Immature natural killer cell (primary cell): ENCODE results near the gene PLEK2. TPM values are rescaled to one million over a fixed set of nuclear protein-coding genes. Genes with fewer than 3 reads are reported as not detected.

Experiments used
- DNase-seq, 3 donors: peaks; one replicate each; pipeline ENCODE4 v3.0.0; 2022; ENCODE audit warnings: mixed read lengths in 1 of 3
- H3K27ac Mint-ChIP-seq, 6 donors: one replicate each; pipeline ENCODE4 v1.8.0; 2020; ENCODE audit warnings: mixed read lengths in 6 of 6, mild to moderate bottlenecking in 5 of 6, inconsistent platforms in 4 of 6, moderate library complexity in 3 of 6
- H3K27me3 Mint-ChIP-seq, 3 donors: one replicate each; pipeline ENCODE4 v1.8.0; 2020 to 2021; ENCODE audit warnings: low read depth in 3 of 3, mild to moderate bottlenecking in 3 of 3, mixed read lengths in 3 of 3, moderate library complexity in 3 of 3, inconsistent platforms in 1 of 3
- H3K36me3 Mint-ChIP-seq, 3 donors: one replicate each; pipeline ENCODE4 v1.8.0; 2020; ENCODE audit warnings: mixed read lengths in 3 of 3, inconsistent platforms in 2 of 3, mild to moderate bottlenecking in 2 of 3
- H3K4me1 Mint-ChIP-seq, 2 donors: one replicate each; pipeline ENCODE4 v1.8.0; 2020; ENCODE audit warnings: inconsistent platforms in 2 of 2, mild to moderate bottlenecking in 2 of 2, mixed read lengths in 2 of 2, moderate library complexity in 1 of 2
- H3K4me3 Mint-ChIP-seq, 5 donors: one replicate each; pipeline ENCODE4 v1.8.0; 2020; ENCODE audit warnings: mild to moderate bottlenecking in 5 of 5, mixed read lengths in 5 of 5, inconsistent platforms in 3 of 5, moderate library complexity in 3 of 5
- H3K9me3 Mint-ChIP-seq, 6 donors: one replicate each; pipeline ENCODE4 v1.8.0; 2020; ENCODE audit warnings: mild to moderate bottlenecking in 6 of 6, mixed read lengths in 6 of 6, inconsistent platforms in 4 of 6, moderate library complexity in 3 of 6
- polyA plus RNA-seq, 3 donors: library from polyadenylated mRNA; unstranded; fragments of 300-500 nt; fragmentation: Illumina TruSeq; gene quantifications; one replicate each; pipeline ENCODE4 v1.2.3, GENCODE V29; 2021

Gene PLEK2
- polyA plus RNA-seq, 3 donors from 2014 or later: not detected

GRCh38 chr14:67441672-67442071, 29.7 kb upstream of the PLEK2 start:
- H3K27ac Mint-ChIP-seq: no peak overlapping the region
- DNase-seq: no peak
- peaks cover 0 to under 1% of the 10 kb centered on the region in 2 donors for H3K4me1 Mint-ChIP-seq
- peaks cover 0 to 14% (median 1%) of the 10 kb centered on the region in 3 donors for H3K27me3 Mint-ChIP-seq
- H3K36me3 Mint-ChIP-seq: no peaks in the 10 kb centered on the region
- H3K4me3 Mint-ChIP-seq: no peak overlapping the region
- peaks cover 0 to 1% (median 0%) of the 10 kb centered on the region in 6 donors for H3K9me3 Mint-ChIP-seq

- H3K27ac Mint-ChIP-seq: no peak overlapping the region
- H3K9me3 Mint-ChIP-seq: peaks cover 0 to 1% (median 0%) of the 10 kb centered on the region in 6 donors
- no peaks in the 10 kb centered on the region for H3K4me1 Mint-ChIP-seq
- DNase-seq: no peak
- H3K36me3 Mint-ChIP-seq: no peaks in the 10 kb centered on the region
- H3K27me3 Mint-ChIP-seq: peaks cover 0 to 14% (median 0%) of the 10 kb centered on the region in 3 donors
- no peak overlapping the region for H3K4me3 Mint-ChIP-seq
Measured at GRCh38 chr14:67441256-67441655, 29.3 kb upstream of the PLEK2 start.

- H3K27ac Mint-ChIP-seq: no peak overlapping the region
- no peak overlapping the region for H3K4me3 Mint-ChIP-seq
- no peaks in the 10 kb centered on the region for H3K4me1 Mint-ChIP-seq
- H3K27me3 Mint-ChIP-seq: peaks cover 0 to 14% (median 0%) of the 10 kb centered on the region in 3 donors
- no peaks in the 10 kb centered on the region for H3K36me3 Mint-ChIP-seq
- no peak for DNase-seq
- peaks cover 0 to 1% (median 0%) of the 10 kb centered on the region in 6 donors for H3K9me3 Mint-ChIP-seq
Measured at GRCh38 chr14:67440513-67440912, 28.5 kb upstream of the PLEK2 start.

DNA sequence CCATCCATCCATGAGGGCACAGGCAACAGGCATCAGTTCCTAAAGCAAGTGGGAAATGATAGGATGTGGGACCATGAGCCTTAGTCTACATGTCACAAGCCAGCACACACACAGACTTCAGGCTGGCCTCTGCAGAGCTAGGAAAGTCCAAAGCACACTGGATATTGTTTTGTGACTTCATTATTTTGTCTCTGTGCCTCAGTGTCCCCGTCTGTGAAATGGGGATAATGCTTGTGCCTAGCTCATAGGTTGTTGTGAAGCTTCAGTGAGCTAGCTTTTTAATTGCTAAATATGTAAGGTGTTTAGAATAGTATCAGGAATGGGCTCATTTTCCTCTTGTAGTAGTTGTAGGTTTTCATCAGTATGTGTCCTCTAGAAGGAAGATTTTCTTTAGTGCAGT, 27.0 kb upstream of the PLEK2 start:
- peaks cover 0 to 8% (median 0%) of the 10 kb centered on the region in 3 donors for H3K27me3 Mint-ChIP-seq
- H3K4me3 Mint-ChIP-seq: no peak overlapping the region
- peaks cover 0 to 1% (median 0%) of the 10 kb centered on the region in 6 donors for H3K9me3 Mint-ChIP-seq
- no peak overlapping the region for H3K27ac Mint-ChIP-seq
- no peak for DNase-seq
- H3K4me1 Mint-ChIP-seq: no peaks in the 10 kb centered on the region
- H3K36me3 Mint-ChIP-seq: no peaks in the 10 kb centered on the region

DNA sequence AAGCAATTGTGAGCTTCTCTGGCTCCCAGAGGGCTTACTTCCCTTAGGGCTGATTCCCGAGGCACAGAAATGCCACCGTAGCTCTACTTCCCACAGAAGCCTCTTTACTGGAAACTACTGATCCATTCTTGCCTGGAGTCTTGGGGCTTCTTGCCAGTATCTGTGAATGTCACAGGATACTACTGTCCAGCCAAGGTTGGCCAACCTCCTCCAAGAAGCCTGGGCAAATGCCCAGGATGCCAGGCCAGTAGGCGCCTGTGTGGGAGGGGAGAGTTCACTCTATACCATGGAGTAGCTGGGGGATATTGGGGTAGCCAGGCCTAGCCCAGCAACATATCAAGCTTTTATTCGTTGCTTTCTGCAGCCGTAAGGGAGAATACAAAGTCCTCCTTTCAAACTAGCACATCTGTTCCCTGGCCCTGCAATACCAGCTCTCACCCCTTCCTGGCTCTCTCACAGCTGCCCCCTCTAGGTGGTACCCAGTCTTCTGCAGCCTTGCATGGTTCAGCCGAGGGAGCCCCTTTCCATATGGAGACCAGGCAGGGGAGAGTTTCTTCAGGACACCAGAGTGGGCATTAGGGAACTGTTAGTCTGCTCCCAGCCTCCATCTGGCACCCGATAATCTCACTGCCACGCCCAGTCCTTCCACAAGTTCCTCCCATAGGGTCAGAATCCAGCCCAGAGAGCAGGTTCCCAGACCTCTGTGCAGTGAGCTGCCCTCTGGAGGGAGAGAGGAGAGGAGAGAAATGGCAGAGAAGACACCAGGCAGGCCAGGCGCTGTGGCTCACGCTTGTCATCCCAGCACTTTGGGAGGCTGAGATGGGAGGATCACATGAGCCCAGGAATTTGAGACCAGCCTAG, 24.3 kb upstream of the PLEK2 start:
- H3K27me3 Mint-ChIP-seq: peaks cover 0 to 8% (median 0%) of the 10 kb centered on the region in 3 donors
- no peaks in the 10 kb centered on the region for H3K36me3 Mint-ChIP-seq
- peaks cover 0 to 1% (median 0%) of the 10 kb centered on the region in 6 donors for H3K9me3 Mint-ChIP-seq
- no peak overlapping the region for H3K4me3 Mint-ChIP-seq
- no peak overlapping the region for H3K27ac Mint-ChIP-seq
- DNase-seq: no peak
- H3K4me1 Mint-ChIP-seq: no peaks in the 10 kb centered on the region

GRCh38 chr14:67435603-67436002, 23.6 kb upstream of the PLEK2 start:
- no peaks in the 10 kb centered on the region for H3K4me1 Mint-ChIP-seq
- H3K27me3 Mint-ChIP-seq: peaks cover 0 to 8% (median 0%) of the 10 kb centered on the region in 3 donors
- peaks cover 0 to 1% (median 0%) of the 10 kb centered on the region in 6 donors for H3K9me3 Mint-ChIP-seq
- no peak overlapping the region for H3K4me3 Mint-ChIP-seq
- H3K36me3 Mint-ChIP-seq: no peaks in the 10 kb centered on the region
- no peak overlapping the region for H3K27ac Mint-ChIP-seq
- no peak for DNase-seq

DNA sequence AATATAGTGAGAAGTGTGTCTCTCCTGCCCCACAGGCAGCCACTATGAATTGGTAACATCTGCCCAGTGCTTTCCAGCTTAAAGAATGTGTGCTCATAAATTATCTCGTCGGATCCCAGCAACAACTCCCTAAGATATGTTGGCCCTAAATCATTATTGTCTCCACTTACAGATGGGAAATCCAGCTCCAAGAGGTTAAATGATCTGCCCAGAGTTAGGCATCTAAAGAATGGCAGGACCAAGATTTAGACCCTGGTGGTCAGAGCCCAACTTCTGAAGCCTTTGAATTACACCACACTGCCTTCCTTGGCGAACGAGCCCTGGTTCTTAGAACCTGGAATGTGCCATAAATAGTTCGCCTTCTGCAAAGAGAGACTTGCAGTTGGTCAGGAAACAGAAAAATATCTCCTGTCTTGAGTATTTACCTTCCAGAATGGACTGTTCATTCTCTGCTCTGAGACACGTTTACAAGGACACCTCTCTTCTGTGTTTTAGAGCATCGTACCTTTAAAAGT, 20.1 kb upstream of the PLEK2 start:
- no peak overlapping the region for H3K27ac Mint-ChIP-seq
- H3K27me3 Mint-ChIP-seq: peaks cover 0 to 3% (median 2%) of the 10 kb centered on the region in 3 donors
- H3K4me3 Mint-ChIP-seq: no peak overlapping the region
- no peaks in the 10 kb centered on the region for H3K36me3 Mint-ChIP-seq
- H3K4me1 Mint-ChIP-seq: no peaks in the 10 kb centered on the region
- no peak for DNase-seq
- no peaks in the 10 kb centered on the region for H3K9me3 Mint-ChIP-seq

- Mint-ChIP-seq H3K27me3 (peaks cover 0 to 9% (median 4%) of the 10 kb centered on the region in 3 donors), H3K9me3 (no peaks in the 10 kb centered on the region), H3K36me3 (no peaks in the 10 kb centered on the region), H3K27ac (no peak overlapping the region), H3K4me3 (no peak overlapping the region), H3K4me1 (no peaks in the 10 kb centered on the region)
- DNase-seq: no peak
Measured at GRCh38 chr14:67429510-67430205, 17.7 kb upstream of the PLEK2 start.

DNA sequence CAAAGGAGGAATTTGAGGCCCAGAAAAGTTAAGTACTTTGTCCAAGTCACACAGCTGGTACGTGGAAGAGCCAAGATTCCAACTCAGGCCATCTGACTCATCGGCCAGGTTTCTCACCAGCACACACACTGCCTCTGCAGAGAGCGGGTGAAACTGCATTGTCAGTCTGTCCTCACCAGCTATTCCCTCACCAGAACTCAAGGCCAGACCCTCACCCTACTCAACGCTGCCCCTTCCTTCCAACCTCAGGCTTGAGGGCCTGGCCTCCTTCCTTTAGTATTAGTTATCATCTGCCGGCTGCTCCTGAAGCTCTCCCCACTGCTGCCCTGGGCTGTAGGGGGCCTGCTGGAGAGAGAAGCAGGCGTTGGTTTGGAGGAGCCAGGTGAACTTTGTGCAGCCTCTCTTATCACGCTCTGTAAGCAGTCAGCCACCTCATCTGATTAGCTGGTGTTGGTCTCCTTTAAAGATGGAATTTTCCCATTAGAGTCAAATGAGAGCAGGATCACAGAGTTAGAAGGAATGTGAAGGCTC, 16.6 kb upstream of the PLEK2 start:
- no peak for DNase-seq
- Mint-ChIP-seq H3K4me1 (no peaks in the 10 kb centered on the region), H3K4me3 (no peak overlapping the region), H3K27me3 (peaks cover 4 to 12% (median 4%) of the 10 kb centered on the region in 3 donors), H3K27ac (no peak overlapping the region), H3K9me3 (no peaks in the 10 kb centered on the region), H3K36me3 (no peaks in the 10 kb centered on the region)

- H3K36me3 Mint-ChIP-seq: no peaks in the 10 kb centered on the region
- H3K27ac Mint-ChIP-seq: no peak overlapping the region
- no peak overlapping the region for H3K4me3 Mint-ChIP-seq
- H3K9me3 Mint-ChIP-seq: no peaks in the 10 kb centered on the region
- peak; percentile 64 to 77 (median 73) for DNase-seq
- H3K4me1 Mint-ChIP-seq: no peaks in the 10 kb centered on the region
- H3K27me3 Mint-ChIP-seq: peaks cover 4 to 12% (median 4%) of the 10 kb centered on the region in 3 donors
Measured at GRCh38 chr14:67426983-67427606, 15.1 kb upstream of the PLEK2 start.

- no peak for DNase-seq
- no peaks in the 10 kb centered on the region for H3K4me1 Mint-ChIP-seq
- H3K27ac Mint-ChIP-seq: no peak overlapping the region
- H3K27me3 Mint-ChIP-seq: peaks cover 4 to 12% (median 4%) of the 10 kb centered on the region in 3 donors
- no peak overlapping the region for H3K4me3 Mint-ChIP-seq
- H3K36me3 Mint-ChIP-seq: no peaks in the 10 kb centered on the region
- H3K9me3 Mint-ChIP-seq: no peaks in the 10 kb centered on the region
Measured at GRCh38 chr14:67426161-67426560, 14.2 kb upstream of the PLEK2 start.

DNA sequence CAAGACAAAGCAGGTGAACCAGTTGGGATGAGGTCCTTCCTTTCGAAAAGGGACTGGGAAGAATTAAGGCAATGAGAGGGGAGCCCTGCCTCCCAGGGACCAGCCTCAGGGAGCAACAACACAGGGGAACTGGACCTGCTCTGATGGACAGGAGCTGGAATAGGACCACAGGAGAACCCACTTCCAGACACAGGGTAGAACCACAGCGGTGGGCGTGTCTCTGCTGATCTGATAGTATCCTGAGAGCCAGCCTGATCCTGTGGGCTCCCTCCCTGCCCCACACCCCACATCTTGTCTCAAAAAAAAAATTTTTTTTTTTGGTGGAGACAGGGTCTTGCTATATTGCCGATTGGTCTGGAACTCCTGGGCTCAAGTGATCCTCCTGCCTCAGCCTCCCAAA, 13.6 kb upstream of the PLEK2 start:
- DNase-seq: no peak
- Mint-ChIP-seq H3K36me3 (no peaks in the 10 kb centered on the region), H3K9me3 (no peaks in the 10 kb centered on the region), H3K27ac (no peak overlapping the region), H3K4me1 (no peaks in the 10 kb centered on the region), H3K4me3 (no peak overlapping the region), H3K27me3 (peaks cover 4 to 12% (median 4%) of the 10 kb centered on the region in 3 donors)

DNA sequence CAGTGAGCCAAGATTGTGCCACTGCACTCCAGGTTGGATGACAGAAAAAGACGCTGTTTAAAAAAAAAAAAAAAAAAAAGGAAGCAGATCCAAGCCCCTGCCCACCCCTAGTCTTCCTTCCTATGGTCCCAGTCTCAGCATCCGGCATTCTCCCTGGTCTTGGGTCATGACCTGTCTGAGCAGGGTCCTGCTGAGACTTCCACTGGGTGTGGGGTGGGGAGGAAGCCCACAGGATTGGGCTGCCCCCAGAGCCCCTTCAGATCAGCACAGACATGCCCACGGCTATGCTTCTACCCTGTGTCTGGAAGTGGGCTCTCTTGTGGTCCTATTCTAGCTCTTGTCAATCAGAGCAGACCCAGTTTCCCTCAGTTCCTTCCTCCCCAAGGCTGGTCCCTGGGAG, 12.6 kb upstream of the PLEK2 start:
- DNase-seq: no peak
- Mint-ChIP-seq H3K27me3 (peaks cover 4 to 13% (median 4%) of the 10 kb centered on the region in 3 donors), H3K9me3 (no peaks in the 10 kb centered on the region), H3K36me3 (no peaks in the 10 kb centered on the region), H3K27ac (no peak overlapping the region), H3K4me1 (no peaks in the 10 kb centered on the region), H3K4me3 (no peak overlapping the region)
